ENCODE measurements around the gene UBAC2. TPM values are rescaled to one million over a fixed set of nuclear protein-coding genes. Genes with fewer than 3 reads are reported as not detected.

UBAC2 gene
- total and polyA plus RNA-seq, 2 of the 8 experiments (the other 6 are each of a cell fraction or from before 2014, with no cell fraction given): 75.9 to 76.9 TPM

DNA sequence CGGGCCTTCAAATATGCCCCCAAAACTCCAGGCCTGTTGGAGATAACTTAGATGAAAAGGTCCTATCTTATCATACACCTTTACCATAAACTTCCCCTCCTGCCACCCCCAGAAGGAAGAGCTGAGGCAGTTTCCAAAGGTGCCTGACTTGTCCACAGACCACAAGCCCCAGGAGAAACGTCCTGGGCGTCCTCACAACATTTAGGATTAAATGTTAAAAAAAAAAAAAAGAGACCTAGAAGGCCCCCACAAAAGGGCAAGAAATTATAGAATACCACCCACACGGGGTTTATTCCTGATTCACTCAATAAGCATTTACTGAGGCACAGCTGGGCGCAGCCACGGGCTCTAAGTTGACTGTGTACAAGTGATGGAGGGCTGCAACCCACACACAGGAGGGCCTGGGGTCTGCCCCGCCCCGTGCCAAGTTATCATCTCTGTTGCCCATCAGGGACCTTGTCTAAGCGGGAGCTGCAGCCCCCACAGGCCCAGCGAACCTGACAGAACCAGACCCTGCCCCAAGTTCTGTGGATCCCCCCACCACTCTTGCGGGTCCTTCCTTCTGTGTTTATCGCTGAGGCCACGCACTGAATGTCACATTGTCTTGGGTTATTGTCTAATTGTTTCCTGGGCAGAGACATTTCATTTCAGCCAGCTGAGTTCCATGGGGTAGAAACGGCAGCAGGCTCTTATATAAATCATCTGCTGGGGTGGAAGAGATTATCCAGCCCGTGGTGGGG, 217.6 kb downstream of the UBAC2 start (continued):
- TF ChIP-seq HDAC6 (IDR thresholded peaks at IDR 0.05; ENCODE audit: low read depth, low read length): no peak
- TF ChIP-seq BRCA1 (IDR thresholded peaks at IDR 0.05; ENCODE audit: low read depth, low read length): no peak
- TF ChIP-seq ZNF274 (IDR thresholded peaks at IDR 0.05; ENCODE audit: borderline replicate concordance, extremely low read depth, low read length): no peak
